ENCODE measurements around the gene PXT1. TPM values are rescaled to one million over a fixed set of nuclear protein-coding genes. Genes with fewer than 3 reads are reported as not detected.
"Not testable (repeated sequence)": the region's sequence is repeated elsewhere in the genome, so short reads cannot be mapped to it uniquely, and the experiment has no call there.

PXT1 gene
- total RNA-seq, 1 donor from 2014 or later: not detected

- DNase-seq (ENCODE audit: low spot score): peak; percentile 94
Measured at GRCh38 chr6:36444470-36444869, 1.8 kb upstream of the PXT1 start.

GRCh38 chr6:36443471-36444428 lies 1.1 kb upstream of the PXT1 start:
- peak; percentile 45 for DNase-seq (ENCODE audit: low spot score)

GRCh38 chr6:36442103-36442670 lies 467 bp downstream of the PXT1 start:
- no peak for DNase-seq (ENCODE audit: low spot score)

GRCh38 chr6:36441307-36441894 lies 1.3 kb downstream of the PXT1 start:
- peak; percentile 98 for DNase-seq (ENCODE audit: low spot score)

- no peak for DNase-seq (ENCODE audit: low spot score)
Measured at GRCh38 chr6:36436466-36436865, 6.2 kb downstream of the PXT1 start.

GRCh38 chr6:36432151-36432671 lies 10.4 kb downstream of the PXT1 start:
- DNase-seq (ENCODE audit: low spot score): no peak

GRCh38 chr6:36431197-36431596 lies 11.5 kb downstream of the PXT1 start:
- no peak for DNase-seq (ENCODE audit: low spot score)

- DNase-seq (ENCODE audit: low spot score): no peak
Measured at GRCh38 chr6:36430351-36430750, 12.3 kb downstream of the PXT1 start.

- DNase-seq (ENCODE audit: low spot score): no peak
Measured at GRCh38 chr6:36428911-36429310, 13.7 kb downstream of the PXT1 start.

- no peak for DNase-seq (ENCODE audit: low spot score)
Measured at GRCh38 chr6:36426622-36427021, 16.0 kb downstream of the PXT1 start.

GRCh38 chr6:36423101-36423824 lies 19.4 kb downstream of the PXT1 start:
- peak; percentile 99 for DNase-seq (ENCODE audit: low spot score)

- no peak for DNase-seq (ENCODE audit: low spot score)
Measured at GRCh38 chr6:36422714-36423100, 19.9 kb downstream of the PXT1 start.

- DNase-seq (ENCODE audit: low spot score): no peak
Measured at GRCh38 chr6:36419310-36419709, 23.3 kb downstream of the PXT1 start.

- no peak for DNase-seq (ENCODE audit: low spot score)
Measured at GRCh38 chr6:36418558-36418957, 24.1 kb downstream of the PXT1 start.

- DNase-seq (ENCODE audit: low spot score): no peak
Measured at GRCh38 chr6:36414481-36414880, 28.2 kb downstream of the PXT1 start.

- DNase-seq (ENCODE audit: low spot score): no peak
Measured at GRCh38 chr6:36413489-36414480, 28.9 kb downstream of the PXT1 start.

GRCh38 chr6:36409718-36410117 lies 32.9 kb downstream of the PXT1 start:
- not testable (repeated sequence) for DNase-seq (ENCODE audit: low spot score)

- DNase-seq (ENCODE audit: low spot score): no peak
Measured at GRCh38 chr6:36404164-36404563, 38.5 kb downstream of the PXT1 start.

- peak; percentile 13 for DNase-seq (ENCODE audit: low spot score)
Measured at GRCh38 chr6:36402481-36402880, 40.2 kb downstream of the PXT1 start.

- no peak for DNase-seq (ENCODE audit: low spot score)
Measured at GRCh38 chr6:36399970-36400369, 42.7 kb downstream of the PXT1 start.
